Mesendoderm (in vitro differentiated cells): ENCODE results near the gene HGFAC.
A peak's percentile ranks its signal among the peaks of the same experiment; 100 is the strongest.

Experiments used
- DNase-seq: peaks from one replicate; pipeline ENCODE4 v3.0.0; 2013
- H2AK5ac ChIP-seq: 2 replicates; pipeline ENCODE4 v1.6.1; 2013; ENCODE audit warnings: low read length, inconsistent platforms
- H2BK120ac ChIP-seq: 2 replicates; pipeline ENCODE4 v1.6.1; 2013; ENCODE audit warnings: low read depth, mild to moderate bottlenecking, low read length, moderate library complexity, mixed read lengths
- H2BK15ac ChIP-seq: replicated peaks from 2 replicates; pipeline ENCODE4 v1.6.1; 2013; ENCODE audit warnings: low read depth, mild to moderate bottlenecking, moderate library complexity
- H2BK5ac ChIP-seq: 2 replicates; pipeline ENCODE4 v1.6.1; 2013; ENCODE audit warnings: low read length, inconsistent platforms
- H3K18ac ChIP-seq: 2 replicates; pipeline ENCODE4 v1.6.1; 2013; ENCODE audit warnings: mild to moderate bottlenecking, low read length, mixed read lengths
- H3K23ac ChIP-seq: one replicate; pipeline ENCODE4 v1.6.1; 2013; ENCODE audit warnings: low read length
- H3K27ac ChIP-seq: 2 replicates; pipeline ENCODE4 v1.5.1; 2013; ENCODE audit warnings: low read depth, mild to moderate bottlenecking, inconsistent platforms, low read length, moderate library complexity
- H3K27me3 ChIP-seq: 2 replicates; pipeline ENCODE4 v1.6.1; 2013; ENCODE audit warnings: low read length, control low read depth, mild to moderate bottlenecking, inconsistent platforms; ENCODE audit not compliant: insufficient read depth, poor library complexity
- H3K36me3 ChIP-seq: 2 replicates; pipeline ENCODE4 v1.6.1; 2013; ENCODE audit warnings: low read length, inconsistent platforms; ENCODE audit not compliant: control insufficient read depth, insufficient read depth
- H3K4ac ChIP-seq: one replicate; pipeline ENCODE4 v1.6.1; 2013; ENCODE audit warnings: low read depth, mild to moderate bottlenecking, low read length, moderate library complexity
- H3K4me1 ChIP-seq: 2 replicates; pipeline ENCODE4 v1.6.1; 2013; ENCODE audit warnings: low read depth, low read length, inconsistent platforms; ENCODE audit not compliant: control insufficient read depth
- H3K4me2 ChIP-seq: 2 replicates; pipeline ENCODE4 v1.6.1; 2013; ENCODE audit warnings: low read length
- H3K4me3 ChIP-seq: 2 replicates; pipeline ENCODE4 v1.5.1; 2013; ENCODE audit warnings: mild to moderate bottlenecking, low read length
- H3K56ac ChIP-seq: one replicate; pipeline ENCODE4 v1.6.1; 2013; ENCODE audit warnings: low read length
- H3K79me1 ChIP-seq: 2 replicates; pipeline ENCODE4 v1.6.1; 2013; ENCODE audit warnings: low read length, inconsistent platforms
- H3K79me2 ChIP-seq: 2 replicates; pipeline ENCODE4 v1.6.1; 2013; ENCODE audit warnings: mild to moderate bottlenecking, low read length; ENCODE audit not compliant: control insufficient read depth, insufficient read depth
- H3K9ac ChIP-seq: 2 replicates; pipeline ENCODE4 v1.6.1; 2013; ENCODE audit warnings: low read length, inconsistent platforms
- H4K5ac ChIP-seq: one replicate; pipeline ENCODE4 v1.6.1; 2013; ENCODE audit warnings: low read length
- H4K8ac ChIP-seq: one replicate; pipeline ENCODE4 v1.6.1; 2013; ENCODE audit warnings: low read depth, mild to moderate bottlenecking, control low read depth, low read length, moderate library complexity
- WGBS: extraction: QIAGEN DNeasy Blood & Tissue Kit; methylation state at CpG from one replicate; pipeline ENCODE4 v1.1.7; 2013; ENCODE audit warnings: low lambda C conversion rate, missing lambda C conversion rate; ENCODE audit not compliant: insufficient coverage; ENCODE audit errors: extremely low coverage; 5-methylcytosine and 5-hydroxymethylcytosine counted together

The HGFAC gene

DNA sequence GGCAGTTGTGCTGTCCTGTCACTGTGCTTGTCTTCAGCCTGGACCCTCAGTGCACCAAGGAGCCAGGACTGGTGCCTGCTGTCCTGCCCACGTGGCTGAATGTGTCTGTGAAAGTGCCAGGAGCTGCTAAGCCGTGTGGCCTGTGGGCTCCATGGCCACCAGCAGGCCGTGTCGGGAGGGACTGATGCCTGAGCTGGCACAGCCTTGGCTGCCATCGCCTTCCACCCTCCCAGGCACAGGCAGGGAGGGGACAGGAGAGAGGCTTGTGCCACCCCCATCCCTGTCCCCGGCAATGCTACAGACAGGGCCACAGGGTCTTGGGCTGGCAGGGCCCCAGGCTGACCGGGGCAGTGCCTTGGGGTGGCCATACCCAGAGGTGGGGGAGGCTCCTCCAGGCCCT is 46.1 kb downstream of the HGFAC start:
- Histone ChIP-seq H2BK5ac (no peak overlapping the region), H3K4ac (no peak overlapping the region), H3K4me3 (no peak overlapping the region), H3K27ac (no peak overlapping the region), H3K23ac (no peak overlapping the region), H3K9ac (no peak overlapping the region), H2BK15ac (no peak overlapping the region), H2AK5ac (no peak overlapping the region), H4K8ac (no peak overlapping the region), H3K4me2 (no peak overlapping the region), H3K18ac (no peak overlapping the region), H3K4me1 (no peaks in the 10 kb centered on the region), H3K79me1 (no peaks in the 10 kb centered on the region), H4K5ac (no peak overlapping the region), H3K56ac (no peak overlapping the region), H3K36me3 (no peaks in the 10 kb centered on the region), H2BK120ac (no peak overlapping the region), H3K27me3 (no peaks in the 10 kb centered on the region), H3K79me2 (no peaks in the 10 kb centered on the region)
- no peak for DNase-seq
- WGBS: no CpG with 5 or more reads among the region's 7 CpGs

DNA sequence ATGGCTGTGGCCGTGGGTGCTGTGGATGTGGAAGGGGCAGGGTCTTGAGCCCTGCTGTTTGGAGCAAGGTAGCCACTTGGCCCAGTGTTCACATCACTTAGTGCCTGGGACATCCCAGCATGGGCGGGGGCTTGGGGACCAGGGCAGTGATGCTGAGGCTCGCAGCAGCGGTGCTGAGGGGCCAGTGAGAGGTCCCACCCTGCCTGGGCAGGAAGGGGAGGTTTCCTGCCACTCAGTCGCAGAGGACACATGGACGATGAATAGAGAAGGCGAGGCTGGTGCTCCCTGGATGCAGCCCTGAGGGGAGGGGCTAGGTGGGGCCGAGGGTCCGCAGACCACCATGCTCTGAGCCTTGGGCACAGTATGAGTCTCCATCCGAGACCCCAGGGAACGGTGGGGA is 47.1 kb downstream of the HGFAC start:
- H2BK15ac ChIP-seq: no peak overlapping the region
- no peak overlapping the region for H3K27ac ChIP-seq
- no peak overlapping the region for H3K4me2 ChIP-seq
- no peak overlapping the region for H3K18ac ChIP-seq
- no peak overlapping the region for H2BK5ac ChIP-seq
- H3K36me3 ChIP-seq: no peaks in the 10 kb centered on the region
- no peak overlapping the region for H4K5ac ChIP-seq
- H3K27me3 ChIP-seq: no peaks in the 10 kb centered on the region
- no peaks in the 10 kb centered on the region for H3K79me1 ChIP-seq
- no peak for DNase-seq
- no peak overlapping the region for H2AK5ac ChIP-seq
- H3K4me1 ChIP-seq: no peaks in the 10 kb centered on the region
- H3K4ac ChIP-seq: no peak overlapping the region
- H3K9ac ChIP-seq: no peak overlapping the region
- H3K79me2 ChIP-seq: no peaks in the 10 kb centered on the region
- H3K4me3 ChIP-seq: no peak overlapping the region
- H2BK120ac ChIP-seq: no peak overlapping the region
- no peak overlapping the region for H3K56ac ChIP-seq
- no CpG with 5 or more reads among the region's 11 CpGs for WGBS
- no peak overlapping the region for H3K23ac ChIP-seq
- no peak overlapping the region for H4K8ac ChIP-seq

DNA sequence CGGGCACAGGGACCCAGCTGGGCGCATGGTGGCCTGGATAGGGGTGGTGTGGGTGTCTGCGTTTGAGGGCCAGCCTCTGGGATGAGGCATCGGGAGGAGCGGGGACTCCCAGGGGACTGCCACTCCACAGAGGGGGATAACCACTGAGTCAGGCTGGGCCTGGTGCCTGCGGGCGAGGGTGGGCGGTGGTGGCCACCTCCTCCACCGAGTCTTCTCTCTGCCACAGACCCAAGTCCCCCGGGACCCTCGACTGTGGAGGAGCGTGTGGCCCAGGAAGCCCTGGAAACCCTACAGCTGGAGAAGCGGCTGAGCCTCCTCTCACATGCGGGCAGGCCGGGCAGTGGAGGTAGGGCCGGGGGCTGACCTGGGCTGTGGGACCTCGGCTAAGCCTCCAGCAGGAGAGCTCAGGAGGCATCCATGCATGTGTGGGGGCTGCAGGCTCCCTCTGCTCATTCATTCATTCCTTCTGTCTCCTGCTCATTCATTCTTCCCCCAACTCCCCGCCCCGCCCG is 47.7 kb downstream of the HGFAC start:
- DNase-seq: peak; percentile 38
- H4K5ac ChIP-seq: no peak overlapping the region
- no peaks in the 10 kb centered on the region for H3K27me3 ChIP-seq
- no peak overlapping the region for H2BK15ac ChIP-seq
- H3K23ac ChIP-seq: no peak overlapping the region
- H3K4me2 ChIP-seq: no peak overlapping the region
- no peak overlapping the region for H3K4me3 ChIP-seq
- H3K79me2 ChIP-seq: no peaks in the 10 kb centered on the region
- H3K4me1 ChIP-seq: no peaks in the 10 kb centered on the region
- H3K18ac ChIP-seq: no peak overlapping the region
- H3K9ac ChIP-seq: no peak overlapping the region
- no peaks in the 10 kb centered on the region for H3K79me1 ChIP-seq
- H2BK120ac ChIP-seq: no peak overlapping the region
- no peak overlapping the region for H3K56ac ChIP-seq
- WGBS: 100% methylated on average over 3 of the region's 20 CpGs
- H2BK5ac ChIP-seq: no peak overlapping the region
- no peaks in the 10 kb centered on the region for H3K36me3 ChIP-seq
- no peak overlapping the region for H4K8ac ChIP-seq
- H2AK5ac ChIP-seq: no peak overlapping the region
- no peak overlapping the region for H3K27ac ChIP-seq
- H3K4ac ChIP-seq: no peak overlapping the region

DNA sequence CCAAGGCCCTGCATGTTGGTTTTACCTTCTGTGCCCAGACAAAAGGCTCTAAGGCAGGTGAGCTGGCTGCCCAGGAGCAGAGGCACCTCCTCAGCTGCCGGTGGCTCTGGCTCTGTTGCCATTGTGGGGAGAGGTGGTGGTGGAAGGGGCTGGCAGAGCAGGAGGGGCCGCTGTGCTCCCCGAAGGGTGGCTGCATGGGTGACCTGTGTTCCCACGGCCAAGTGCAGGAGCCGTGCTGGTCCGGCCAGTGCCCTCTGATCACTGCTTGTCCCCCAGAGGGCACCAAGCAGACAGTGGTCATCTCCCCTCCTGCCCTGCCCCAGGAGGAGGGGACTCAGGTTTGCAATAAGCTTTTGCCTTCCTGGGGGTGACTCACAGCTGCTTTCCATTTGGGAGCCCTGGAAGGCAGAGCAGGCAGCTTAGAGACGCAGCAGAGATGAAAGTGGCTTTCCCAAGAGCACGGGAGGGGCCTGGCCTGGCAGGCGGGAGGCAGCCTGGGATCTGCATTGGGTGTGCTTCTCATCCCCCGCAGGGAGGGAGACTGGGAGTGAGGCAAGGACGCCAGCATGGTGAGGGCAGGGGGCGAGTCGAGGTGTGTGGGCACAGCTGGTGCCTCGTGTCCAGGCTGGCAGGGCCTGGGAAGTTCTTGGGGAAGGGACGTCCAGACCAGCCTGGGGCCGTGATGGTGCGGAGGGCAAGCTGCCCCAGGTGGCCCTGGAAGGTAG is 50.1 kb downstream of the HGFAC start:
- WGBS: no CpG with 5 or more reads among the region's 17 CpGs
- Histone ChIP-seq H3K18ac (no peak overlapping the region), H3K27ac (no peak overlapping the region)

DNA sequence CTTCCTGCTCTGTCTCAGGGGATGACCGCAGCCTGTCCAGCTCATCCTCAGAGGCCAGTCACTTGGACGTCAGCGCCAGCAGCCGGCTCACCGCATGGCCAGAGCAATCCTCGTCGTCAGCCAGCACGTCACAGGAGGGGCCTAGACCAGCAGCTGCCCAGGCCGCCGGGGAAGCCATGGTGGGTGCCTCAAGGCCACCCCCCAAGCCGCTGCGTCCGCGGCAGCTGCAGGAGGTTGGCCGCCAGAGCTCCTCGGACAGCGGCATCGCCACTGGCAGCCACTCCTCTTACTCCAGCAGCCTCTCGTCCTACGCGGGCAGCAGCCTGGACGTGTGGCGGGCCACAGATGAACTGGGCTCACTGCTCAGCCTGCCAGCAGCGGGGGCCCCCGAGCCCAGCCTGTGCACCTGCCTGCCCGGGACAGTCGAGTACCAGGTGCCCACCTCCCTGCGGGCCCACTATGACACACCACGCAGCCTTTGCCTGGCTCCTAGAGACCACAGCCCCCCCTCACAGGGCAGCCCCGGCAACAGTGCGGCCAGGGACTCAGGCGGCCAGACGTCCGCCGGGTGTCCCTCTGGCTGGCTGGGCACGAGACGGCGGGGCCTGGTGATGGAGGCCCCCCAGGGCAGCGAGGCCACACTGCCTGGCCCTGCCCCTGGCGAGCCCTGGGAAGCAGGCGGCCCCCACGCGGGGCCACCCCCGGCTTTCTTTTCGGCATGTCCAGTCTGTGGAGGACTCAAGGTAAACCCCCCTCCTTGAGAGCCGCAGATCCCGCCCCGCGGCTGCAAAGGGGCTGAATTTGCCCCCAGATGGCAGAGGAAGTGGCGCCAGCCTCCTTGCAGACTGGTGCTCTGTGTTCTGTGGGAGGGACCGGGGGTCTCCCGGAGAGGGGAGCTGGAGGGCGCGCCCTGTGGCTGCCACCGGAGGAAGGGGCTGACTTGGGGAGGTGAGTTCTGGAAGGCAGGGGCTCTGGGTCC is 51.3 kb downstream of the HGFAC start:
- Histone ChIP-seq H2BK120ac (no peak overlapping the region), H2AK5ac (no peak overlapping the region), H3K27me3 (no peaks in the 10 kb centered on the region), H3K79me1 (no peaks in the 10 kb centered on the region), H3K18ac (no peak overlapping the region), H3K27ac (no peak overlapping the region), H3K4me2 (no peak overlapping the region), H3K9ac (no peak overlapping the region), H3K4me1 (no peaks in the 10 kb centered on the region), H3K79me2 (no peaks in the 10 kb centered on the region), H3K36me3 (no peaks in the 10 kb centered on the region), H3K23ac (no peak overlapping the region), H4K8ac (no peak overlapping the region), H2BK15ac (no peak overlapping the region), H4K5ac (no peak overlapping the region), H3K56ac (no peak overlapping the region), H3K4me3 (no peak overlapping the region), H2BK5ac (no peak overlapping the region), H3K4ac (no peak overlapping the region)
- WGBS: no CpG with 5 or more reads among the region's 55 CpGs
- no peak for DNase-seq

More for the DNA sequence above, 50.1 kb downstream of the HGFAC start:
- H3K4me1 ChIP-seq: no peaks in the 10 kb centered on the region
- DNase-seq: peak; percentile 56
- H3K9ac ChIP-seq: no peak overlapping the region
- H2BK15ac ChIP-seq: no peak overlapping the region
- H4K5ac ChIP-seq: no peak overlapping the region
- no peak overlapping the region for H2BK5ac ChIP-seq
- no peaks in the 10 kb centered on the region for H3K79me1 ChIP-seq
- H2BK120ac ChIP-seq: no peak overlapping the region
- no peak overlapping the region for H2AK5ac ChIP-seq
- no peaks in the 10 kb centered on the region for H3K79me2 ChIP-seq
- no peaks in the 10 kb centered on the region for H3K36me3 ChIP-seq
- H3K4me2 ChIP-seq: no peak overlapping the region
- no peaks in the 10 kb centered on the region for H3K27me3 ChIP-seq
- no peak overlapping the region for H4K8ac ChIP-seq
- H3K56ac ChIP-seq: no peak overlapping the region
- no peak overlapping the region for H3K23ac ChIP-seq
- H3K4ac ChIP-seq: no peak overlapping the region
- H3K4me3 ChIP-seq: no peak overlapping the region
